ENCODE results near the gene INMT.

GRCh38 chr7:30706316-30706715, 45.6 kb upstream of the INMT start:
- TF ChIP-seq EZH2 (optimal IDR thresholded peaks at IDR 0.05; ENCODE audit: low read depth, low read length) (no peak), CTCF (IDR thresholded peaks at IDR 0.05; ENCODE audit: low read length) (no peak), EZH2phosphoT487 (IDR thresholded peaks at IDR 0.05; ENCODE audit: low read length) (no peak)
